Adrenal gland (tissue), 5 donors: Measurements from ENCODE around the gene DGLUCY.

Experiments used
- CTCF ChIP-seq, 6 experiments: fragments of 450-650 bp in 4 of 6; fragments of 200-600 bp in 2 of 6; sonication (generic) in 1 of 6; IDR thresholded peaks; 1 replicate in 5 of 6; 2 replicates in 1 of 6; pipeline versions ENCODE4 v1.5.1 to v1.8.0; 2016 to 2021; ENCODE audit warnings: antibody characterized with exemption in 6 of 6, mild to moderate bottlenecking in 2 of 6, moderate library complexity in 1 of 6
- POLR2A ChIP-seq, 2 donors: fragments of 450-650 bp; IDR thresholded peaks; one replicate each; pipeline ENCODE4 v1.6.1; 2017; ENCODE audit warnings: antibody characterized with exemption in 2 of 2, mild to moderate bottlenecking in 2 of 2, moderate library complexity in 1 of 2
- donor health status: DM: no; HTN: no; CAD: no.

- TF ChIP-seq CTCF (IDR thresholded peaks at IDR 0.05) = no peak
- no peak for TF ChIP-seq POLR2A (IDR thresholded peaks at IDR 0.05)
Measured at GRCh38 chr14:91235841-91236240, 122.0 kb downstream of the DGLUCY start.
